ENCODE data around the gene SPECC1.

Gene SPECC1

DNA sequence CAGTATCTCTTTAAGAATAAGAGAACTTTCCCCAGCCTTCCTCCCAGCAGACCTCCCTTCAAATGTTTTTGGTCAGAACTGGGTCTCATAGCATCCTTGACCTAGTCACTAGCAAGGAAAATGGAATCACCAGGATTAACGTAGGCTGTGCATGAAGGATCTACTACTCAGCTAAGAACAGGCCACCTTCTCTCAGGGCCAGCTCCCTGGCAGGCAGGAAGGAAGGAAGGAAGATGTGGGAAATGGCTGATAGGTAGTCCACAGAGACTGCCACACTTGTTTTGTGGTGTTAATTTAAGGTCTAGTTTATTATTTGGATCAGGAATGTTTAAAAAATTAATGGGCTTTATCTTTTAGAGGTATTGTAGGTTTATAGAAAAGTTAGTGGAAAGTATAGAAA is 136.4 kb downstream of the SPECC1 start:
- Histone ChIP-seq H3K27ac (ENCODE audit: low read depth, low read length) (no peak overlapping the region), H3K36me3 (ENCODE audit: insufficient read depth, low read length) (no peaks in the 10 kb centered on the region), H3K9me3 (ENCODE audit: insufficient read depth, low read depth, low read length) (no peaks in the 10 kb centered on the region), H3K4me3 (ENCODE audit: low read length) (no peak overlapping the region), H3K9ac (ENCODE audit: low read depth, low read length) (no peak overlapping the region), H3K27me3 (ENCODE audit: insufficient read depth, low read length) (no peaks in the 10 kb centered on the region), H3K4me1 (ENCODE audit: insufficient read depth, low read length) (peaks cover 17% of the 10 kb centered on the region)
- 100% methylated on average over 1 of the region's 1 CpG for WGBS

DNA sequence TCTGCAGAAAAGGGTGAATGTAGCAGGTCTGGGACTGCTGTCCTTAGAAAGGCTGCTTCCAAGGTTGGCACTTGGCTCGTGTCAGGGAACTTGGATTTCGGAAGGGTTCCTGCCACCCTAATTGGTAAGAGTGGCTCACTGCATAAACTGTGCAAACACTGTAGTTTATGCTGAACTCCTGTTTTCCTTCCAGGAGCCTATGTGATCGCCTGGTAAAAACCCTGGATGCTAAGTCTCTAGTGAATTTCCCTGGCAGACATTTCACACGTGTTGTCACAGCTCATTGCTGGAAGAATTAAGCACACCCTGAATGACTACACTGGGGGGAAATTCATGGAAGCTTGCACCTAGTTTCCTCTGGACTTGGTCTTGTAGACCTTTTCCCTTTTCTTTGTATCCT is 140.1 kb downstream of the SPECC1 start:
- no peaks in the 10 kb centered on the region for H3K4me1 ChIP-seq (ENCODE audit: insufficient read depth, low read length)
- no peak overlapping the region for H3K4me3 ChIP-seq (ENCODE audit: low read length)
- WGBS: 86% methylated on average over 4 of the region's 4 CpGs
- H3K9me3 ChIP-seq (ENCODE audit: insufficient read depth, low read depth, low read length): no peaks in the 10 kb centered on the region
- peaks cover 10% of the 10 kb centered on the region; the same call in 1 of the 2 replicates for H3K27me3 ChIP-seq (ENCODE audit: insufficient read depth, low read length)
- H3K27ac ChIP-seq (ENCODE audit: low read depth, low read length): no peak overlapping the region
- H3K36me3 ChIP-seq (ENCODE audit: insufficient read depth, low read length): no peaks in the 10 kb centered on the region
- no peak overlapping the region for H3K9ac ChIP-seq (ENCODE audit: low read depth, low read length)

DNA sequence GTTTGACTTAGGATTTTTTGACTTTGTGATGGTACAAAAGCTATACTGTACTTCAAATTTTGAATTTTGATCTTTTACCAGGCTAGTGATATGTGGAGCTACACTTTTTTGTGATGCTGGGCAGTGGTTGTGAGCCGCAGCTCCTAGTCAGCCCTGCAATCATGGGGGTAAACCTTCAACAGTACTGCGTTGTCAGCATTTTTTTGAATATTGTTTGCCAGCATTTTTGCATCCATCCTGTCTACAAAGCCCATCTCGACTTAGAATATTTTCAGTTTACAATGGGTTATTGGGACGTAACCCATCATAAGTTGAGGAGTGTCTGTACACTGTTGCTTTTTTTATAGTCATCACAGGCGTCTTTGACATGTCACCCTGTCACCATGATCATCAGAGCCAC is 142.0 kb downstream of the SPECC1 start:
- 91% methylated on average over 5 of the region's 5 CpGs for WGBS
- H3K27ac ChIP-seq (ENCODE audit: low read depth, low read length): no peak overlapping the region

DNA sequence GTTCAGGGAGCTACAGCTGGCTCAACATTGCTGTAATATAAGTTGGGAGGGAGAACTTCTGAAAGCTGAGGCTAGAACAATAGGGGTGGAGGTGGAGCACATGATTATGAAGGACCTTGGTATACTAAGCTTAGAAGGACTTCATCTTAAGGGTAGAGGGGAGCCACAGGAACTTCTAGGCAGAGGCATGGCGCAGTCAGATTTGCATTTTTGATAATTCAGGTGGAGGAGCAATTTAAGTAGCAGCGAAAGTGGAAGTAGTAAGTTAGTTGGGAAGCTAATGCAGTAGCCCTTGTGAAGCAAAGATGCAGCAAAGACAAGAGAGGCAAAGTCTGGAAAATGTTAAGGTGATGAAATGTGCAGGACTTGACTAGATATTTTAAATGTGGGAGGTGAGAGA is 144.1 kb downstream of the SPECC1 start:
- Histone ChIP-seq H3K36me3 (ENCODE audit: insufficient read depth, low read length) (no peaks in the 10 kb centered on the region), H3K27me3 (ENCODE audit: insufficient read depth, low read length) (peaks cover 27% of the 10 kb centered on the region; the same call in 1 of the 2 replicates), H3K9ac (ENCODE audit: low read depth, low read length) (no peak overlapping the region), H3K4me3 (ENCODE audit: low read length) (no peak overlapping the region), H3K9me3 (ENCODE audit: insufficient read depth, low read depth, low read length) (no peaks in the 10 kb centered on the region), H3K4me1 (ENCODE audit: insufficient read depth, low read length) (peaks cover 14% of the 10 kb centered on the region), H3K27ac (ENCODE audit: low read depth, low read length) (no peak overlapping the region)
- 93% methylated on average over 2 of the region's 2 CpGs for WGBS

More for the DNA sequence above, 142.0 kb downstream of the SPECC1 start:
- Histone ChIP-seq H3K4me3 (ENCODE audit: low read length) (no peak overlapping the region), H3K27me3 (ENCODE audit: insufficient read depth, low read length) (peaks cover 21% of the 10 kb centered on the region; the same call in 1 of the 2 replicates), H3K9ac (ENCODE audit: low read depth, low read length) (no peak overlapping the region), H3K4me1 (ENCODE audit: insufficient read depth, low read length) (peaks cover 4% of the 10 kb centered on the region), H3K9me3 (ENCODE audit: insufficient read depth, low read depth, low read length) (no peaks in the 10 kb centered on the region), H3K36me3 (ENCODE audit: insufficient read depth, low read length) (no peaks in the 10 kb centered on the region)

DNA sequence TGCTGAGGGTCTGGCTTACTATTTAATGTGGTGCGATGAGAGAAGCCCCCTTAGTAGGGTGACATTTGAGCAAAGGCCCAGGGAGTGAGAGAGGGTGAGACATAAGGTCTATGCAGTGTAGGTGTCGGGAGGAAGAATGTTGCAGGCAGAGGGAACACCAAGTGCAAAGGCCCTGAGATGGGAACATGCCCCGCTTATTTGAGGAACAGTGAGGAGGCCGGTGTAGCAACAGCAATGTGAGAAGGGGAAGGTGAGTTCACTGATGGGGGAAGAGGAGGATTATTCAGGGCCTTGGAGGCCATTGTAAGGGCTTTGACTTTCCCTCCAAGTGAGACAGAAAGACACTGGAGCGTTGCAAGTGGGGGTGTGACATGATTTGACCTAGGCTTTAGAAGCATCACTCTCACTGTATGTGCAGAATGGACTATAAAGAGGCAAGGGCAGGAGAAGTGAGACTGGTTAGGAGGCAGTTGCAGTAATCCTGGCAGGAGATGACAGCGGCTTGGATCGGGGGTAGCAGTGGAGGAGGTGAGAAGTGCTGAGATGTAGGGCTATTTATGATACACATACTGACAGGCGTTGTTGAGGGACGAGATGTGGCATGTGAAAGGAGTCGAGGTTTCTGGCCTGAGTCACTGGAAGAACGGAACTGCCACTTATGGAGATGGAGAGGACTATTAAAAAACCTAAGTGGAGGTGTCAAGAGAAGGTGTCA is 145.3 kb downstream of the SPECC1 start:
- H3K27me3 ChIP-seq (ENCODE audit: insufficient read depth, low read length): peaks cover 27% of the 10 kb centered on the region; the same call in 1 of the 2 replicates
- no peak overlapping the region for H3K4me3 ChIP-seq (ENCODE audit: low read length)
- H3K4me1 ChIP-seq (ENCODE audit: insufficient read depth, low read length): peaks cover 14% of the 10 kb centered on the region
- peaks cover 3% of the 10 kb centered on the region; the same call in 1 of the 2 replicates for H3K36me3 ChIP-seq (ENCODE audit: insufficient read depth, low read length)
- 91% methylated on average over 11 of the region's 11 CpGs for WGBS
- no peaks in the 10 kb centered on the region for H3K9me3 ChIP-seq (ENCODE audit: insufficient read depth, low read depth, low read length)
- no peak overlapping the region for H3K27ac ChIP-seq (ENCODE audit: low read depth, low read length)
- H3K9ac ChIP-seq (ENCODE audit: low read depth, low read length): no peak overlapping the region

DNA sequence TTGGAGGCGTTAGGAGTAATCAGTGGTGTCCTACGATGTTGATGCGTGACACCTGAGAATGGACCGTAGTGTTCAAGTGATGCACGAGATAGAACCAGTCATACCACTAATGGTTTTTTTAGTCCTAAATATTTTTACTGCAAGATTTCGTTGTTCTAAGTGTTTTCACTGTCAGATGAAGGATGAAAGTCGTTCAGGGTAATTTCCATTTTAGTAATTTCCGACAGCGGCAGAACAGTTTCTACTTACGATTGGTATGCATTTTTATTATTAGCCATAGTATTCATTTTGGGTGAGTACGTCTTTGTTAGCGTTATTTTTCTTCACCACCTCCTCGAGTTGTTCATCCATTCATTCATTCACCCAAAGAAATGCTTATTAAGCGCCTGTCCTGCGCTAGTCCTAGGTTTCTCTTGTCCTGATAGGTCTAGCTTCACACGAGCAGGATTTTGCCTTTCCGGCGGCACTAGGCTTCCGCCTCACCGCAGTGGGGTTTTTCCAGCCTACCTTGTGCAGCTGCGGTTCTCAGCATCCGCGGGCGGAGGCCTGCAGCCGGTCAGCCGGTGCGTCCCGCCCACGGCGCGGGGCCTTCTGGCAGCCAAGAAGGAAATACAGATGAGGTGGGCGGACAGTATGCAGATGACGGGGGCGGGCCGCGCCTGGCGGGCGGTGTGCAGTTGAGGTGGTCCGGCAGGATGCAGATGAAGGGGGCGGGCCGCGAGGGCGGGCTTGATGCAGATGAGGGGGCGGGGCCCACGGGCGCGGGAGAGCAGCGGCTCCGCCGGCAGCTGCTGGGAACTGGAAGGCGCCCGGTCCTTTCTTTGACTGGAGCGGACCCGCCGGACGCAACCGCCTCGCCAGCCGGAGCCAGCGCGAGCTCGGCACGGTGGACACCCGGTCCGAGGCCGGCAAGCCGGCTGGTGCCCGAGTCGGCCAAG is 146.4 kb downstream of the SPECC1 start:
- WGBS: 13% methylated on average over 69 of the region's 69 CpGs
- H3K9ac ChIP-seq (ENCODE audit: low read depth, low read length): peak overlapping the region; percentile 86
- peaks cover 27% of the 10 kb centered on the region; the same call in 1 of the 2 replicates for H3K27me3 ChIP-seq (ENCODE audit: insufficient read depth, low read length)
- no peaks in the 10 kb centered on the region for H3K9me3 ChIP-seq (ENCODE audit: insufficient read depth, low read depth, low read length)
- peak overlapping the region; percentile 88 for H3K4me3 ChIP-seq (ENCODE audit: low read length)
- H3K27ac ChIP-seq (ENCODE audit: low read depth, low read length): peak overlapping the region; percentile 98
- H3K36me3 ChIP-seq (ENCODE audit: insufficient read depth, low read length): peaks cover 3% of the 10 kb centered on the region; the same call in 1 of the 2 replicates
- H3K4me1 ChIP-seq (ENCODE audit: insufficient read depth, low read length): peaks cover 14% of the 10 kb centered on the region

DNA sequence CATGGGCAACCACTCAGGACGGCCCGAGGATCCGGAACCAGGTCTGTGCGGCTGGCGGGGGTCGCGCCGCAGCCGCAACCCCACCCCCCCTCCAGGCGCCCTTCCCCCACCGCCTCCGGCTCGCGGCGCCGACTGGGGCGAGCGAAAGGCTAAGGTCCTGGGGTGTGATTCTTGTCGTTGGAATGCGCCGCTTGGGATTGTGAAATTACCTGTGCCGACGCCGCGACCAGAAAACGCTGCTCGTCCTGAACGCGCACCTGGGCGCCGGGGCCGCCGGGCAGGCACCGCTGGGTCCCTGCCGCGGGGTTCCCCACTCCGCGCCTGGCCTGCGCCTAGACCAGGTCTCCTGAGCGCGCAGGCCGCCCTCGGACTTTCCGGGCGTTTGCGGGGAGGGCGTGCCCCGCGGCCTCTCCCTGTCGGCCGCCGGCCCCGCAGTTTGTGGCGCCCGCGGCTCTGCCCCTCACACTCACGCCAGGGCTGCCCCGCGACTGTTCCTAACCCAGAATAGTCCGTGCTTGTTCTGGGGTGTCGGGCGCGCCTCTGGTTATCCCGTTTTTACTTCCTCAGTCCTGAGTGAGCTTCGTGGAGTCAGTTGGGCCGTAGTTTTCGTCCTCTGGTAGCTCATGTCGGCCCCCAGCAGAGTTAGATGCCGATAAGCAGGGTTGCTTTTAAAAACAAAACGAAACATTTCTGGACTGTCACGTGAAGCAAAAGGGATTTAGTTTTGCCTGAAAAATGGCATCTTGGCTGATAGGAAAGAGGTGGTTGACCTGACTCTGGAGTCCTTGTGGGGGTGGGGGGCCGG is 147.2 kb downstream of the SPECC1 start:
- WGBS: under 1% methylated on average over 68 of the region's 72 CpGs
- peak overlapping the region; percentile 88 for H3K4me3 ChIP-seq (ENCODE audit: low read length)
- peaks cover 3% of the 10 kb centered on the region; the same call in 1 of the 2 replicates for H3K36me3 ChIP-seq (ENCODE audit: insufficient read depth, low read length)
- H3K4me1 ChIP-seq (ENCODE audit: insufficient read depth, low read length): peaks cover 14% of the 10 kb centered on the region
- H3K27me3 ChIP-seq (ENCODE audit: insufficient read depth, low read length): peaks cover 27% of the 10 kb centered on the region; the same call in 1 of the 2 replicates
- H3K27ac ChIP-seq (ENCODE audit: low read depth, low read length): peak overlapping the region; percentile 98
- peak overlapping the region; percentile 86 for H3K9ac ChIP-seq (ENCODE audit: low read depth, low read length)
- no peaks in the 10 kb centered on the region for H3K9me3 ChIP-seq (ENCODE audit: insufficient read depth, low read depth, low read length)

DNA sequence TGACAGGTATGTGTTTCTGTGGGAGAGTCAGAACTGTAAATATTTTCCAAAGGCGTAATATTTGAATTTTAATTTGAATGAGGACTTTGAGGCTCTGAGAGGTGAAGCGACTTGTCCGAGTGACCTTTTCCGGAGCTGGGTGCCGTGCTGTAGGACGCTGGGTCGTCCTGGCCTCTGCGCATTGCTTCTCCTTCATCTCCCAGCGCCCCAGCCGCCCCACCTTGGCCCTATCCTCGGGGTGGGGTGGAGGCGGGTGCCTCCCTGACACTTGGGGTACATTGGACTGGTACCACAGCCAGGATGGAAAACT is 147.8 kb downstream of the SPECC1 start:
- Histone ChIP-seq H3K9me3 (ENCODE audit: insufficient read depth, low read depth, low read length) (no peaks in the 10 kb centered on the region), H3K4me1 (ENCODE audit: insufficient read depth, low read length) (peaks cover 14% of the 10 kb centered on the region), H3K27ac (ENCODE audit: low read depth, low read length) (no peak overlapping the region), H3K4me3 (ENCODE audit: low read length) (peak overlapping the region; percentile 88), H3K9ac (ENCODE audit: low read depth, low read length) (peak overlapping the region; percentile 86), H3K27me3 (ENCODE audit: insufficient read depth, low read length) (peaks cover 27% of the 10 kb centered on the region; the same call in 1 of the 2 replicates), H3K36me3 (ENCODE audit: insufficient read depth, low read length) (peaks cover 3% of the 10 kb centered on the region; the same call in 1 of the 2 replicates)
- 9% methylated on average over 12 of the region's 12 CpGs for WGBS

DNA sequence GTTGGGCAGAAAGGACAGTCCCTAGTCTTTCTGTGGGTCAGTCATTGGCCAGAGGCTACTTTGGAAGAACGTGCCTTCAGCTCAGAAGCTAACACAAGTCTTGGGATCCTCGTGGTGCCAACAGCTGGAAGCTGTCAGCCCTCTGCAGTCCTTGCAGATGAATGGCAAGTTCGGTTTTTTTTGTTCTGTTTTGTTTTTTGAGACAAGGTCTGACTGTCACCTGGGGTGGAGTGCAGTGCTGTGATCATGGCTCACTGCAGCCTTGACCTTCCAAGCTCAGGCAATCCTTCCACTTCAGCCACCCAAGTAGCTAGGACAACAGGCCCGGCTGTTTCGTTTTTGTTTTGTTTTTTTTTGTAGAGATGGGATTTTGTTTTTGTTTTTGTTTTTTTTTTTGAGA is 149.4 kb downstream of the SPECC1 start:
- Histone ChIP-seq H3K4me1 (ENCODE audit: insufficient read depth, low read length) (peaks cover 14% of the 10 kb centered on the region), H3K27ac (ENCODE audit: low read depth, low read length) (no peak overlapping the region), H3K4me3 (ENCODE audit: low read length) (no peak overlapping the region), H3K36me3 (ENCODE audit: insufficient read depth, low read length) (peaks cover 3% of the 10 kb centered on the region; the same call in 1 of the 2 replicates), H3K9me3 (ENCODE audit: insufficient read depth, low read depth, low read length) (no peaks in the 10 kb centered on the region), H3K9ac (ENCODE audit: low read depth, low read length) (no peak overlapping the region), H3K27me3 (ENCODE audit: insufficient read depth, low read length) (peaks cover 23% of the 10 kb centered on the region; the same call in 1 of the 2 replicates)
- WGBS: 89% methylated on average over 5 of the region's 5 CpGs

DNA sequence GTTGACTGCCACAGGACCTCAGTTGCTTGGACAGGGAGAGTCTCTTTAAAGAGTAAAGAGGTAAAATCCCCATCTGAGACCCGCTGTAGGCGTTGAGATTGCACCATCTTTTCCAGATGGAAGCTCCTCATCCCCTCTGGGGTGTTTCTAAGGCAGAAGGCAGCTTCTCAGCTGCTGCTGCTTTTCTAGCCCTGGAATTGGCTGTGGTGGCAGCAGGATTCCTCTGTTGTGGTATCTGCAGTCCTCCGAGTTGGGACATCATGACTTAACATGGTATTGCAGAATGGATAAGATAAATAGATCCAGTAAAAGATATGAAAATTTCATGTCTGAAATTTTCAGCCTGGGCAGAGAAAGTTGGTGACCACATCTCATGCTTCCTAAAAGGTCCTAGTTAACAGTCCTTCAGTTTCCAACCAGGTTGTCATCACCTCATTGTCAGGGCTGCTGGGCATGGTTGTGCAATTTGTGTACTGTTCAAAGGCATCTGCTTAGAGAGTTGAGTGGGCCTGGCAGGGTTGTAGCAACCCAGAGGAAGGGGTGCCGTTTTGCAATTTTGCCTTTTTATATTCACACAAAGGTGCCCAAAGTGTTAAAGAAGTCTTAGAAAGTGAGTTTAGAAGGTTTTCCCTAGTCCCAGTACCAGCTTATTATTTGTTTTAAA is 150.4 kb downstream of the SPECC1 start:
- Histone ChIP-seq H3K4me3 (ENCODE audit: low read length) (no peak overlapping the region), H3K36me3 (ENCODE audit: insufficient read depth, low read length) (peaks cover 3% of the 10 kb centered on the region; the same call in 1 of the 2 replicates), H3K9ac (ENCODE audit: low read depth, low read length) (no peak overlapping the region), H3K4me1 (ENCODE audit: insufficient read depth, low read length) (peaks cover 14% of the 10 kb centered on the region), H3K27me3 (ENCODE audit: insufficient read depth, low read length) (peaks cover 14% of the 10 kb centered on the region; the same call in 1 of the 2 replicates), H3K9me3 (ENCODE audit: insufficient read depth, low read depth, low read length) (no peaks in the 10 kb centered on the region), H3K27ac (ENCODE audit: low read depth, low read length) (no peak overlapping the region)
- 86% methylated on average over 4 of the region's 4 CpGs for WGBS

Measured in HUES64 (cell line).